ENCODE measurements around the gene SMURF1.
"Not testable (repeated sequence)": the region's sequence is repeated elsewhere in the genome, so short reads cannot be mapped to it uniquely, and the experiment has no call there.

Gene SMURF1

DNA sequence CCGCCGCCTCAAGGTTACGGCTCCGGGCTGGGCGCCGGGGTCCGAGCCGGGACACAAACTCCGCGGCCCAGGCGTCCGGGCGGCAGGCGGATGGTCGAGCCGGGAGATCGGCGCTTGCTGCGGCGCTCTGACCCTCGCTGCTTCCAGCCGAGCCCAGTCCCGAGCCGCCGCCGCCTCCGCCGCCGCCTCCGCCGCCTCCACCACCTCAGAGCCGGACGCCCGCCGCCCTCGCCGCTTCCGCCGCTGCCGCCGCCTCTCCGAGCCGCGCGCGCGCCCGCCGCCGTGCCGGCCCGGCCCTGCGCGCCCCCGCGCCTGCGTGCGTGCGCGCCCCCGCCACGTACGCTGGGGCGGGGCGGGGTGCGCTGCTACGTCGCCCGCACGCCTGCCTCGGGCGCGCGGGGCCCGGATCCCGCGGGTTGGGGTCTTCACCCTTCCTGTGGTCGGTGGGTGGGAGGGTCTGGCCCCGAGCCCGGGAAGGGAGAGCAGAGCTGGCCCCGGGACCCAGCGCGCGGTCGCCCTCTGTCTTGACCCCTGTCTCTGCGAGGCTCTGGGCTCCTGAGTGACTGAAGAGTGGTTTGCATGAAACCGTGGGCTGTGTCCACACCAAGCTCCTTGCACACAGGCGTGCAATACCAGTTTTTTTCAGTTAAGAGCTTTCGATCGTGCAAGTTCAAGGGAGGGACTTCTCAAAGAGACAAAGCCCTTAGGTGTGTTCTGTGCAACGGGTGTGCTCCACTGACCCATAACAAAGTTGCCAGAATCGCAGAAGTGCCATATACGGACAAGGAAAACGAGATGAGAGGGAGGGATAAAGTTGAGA, at the start of gene SMURF1:
Gene SMURF1, minus strand, starts transcription at position 256 of the 820 bp plus-strand sequence. CDS start 328 bp downstream, outside the sequence.
- DNase-seq, result peak; percentile 83

DNA sequence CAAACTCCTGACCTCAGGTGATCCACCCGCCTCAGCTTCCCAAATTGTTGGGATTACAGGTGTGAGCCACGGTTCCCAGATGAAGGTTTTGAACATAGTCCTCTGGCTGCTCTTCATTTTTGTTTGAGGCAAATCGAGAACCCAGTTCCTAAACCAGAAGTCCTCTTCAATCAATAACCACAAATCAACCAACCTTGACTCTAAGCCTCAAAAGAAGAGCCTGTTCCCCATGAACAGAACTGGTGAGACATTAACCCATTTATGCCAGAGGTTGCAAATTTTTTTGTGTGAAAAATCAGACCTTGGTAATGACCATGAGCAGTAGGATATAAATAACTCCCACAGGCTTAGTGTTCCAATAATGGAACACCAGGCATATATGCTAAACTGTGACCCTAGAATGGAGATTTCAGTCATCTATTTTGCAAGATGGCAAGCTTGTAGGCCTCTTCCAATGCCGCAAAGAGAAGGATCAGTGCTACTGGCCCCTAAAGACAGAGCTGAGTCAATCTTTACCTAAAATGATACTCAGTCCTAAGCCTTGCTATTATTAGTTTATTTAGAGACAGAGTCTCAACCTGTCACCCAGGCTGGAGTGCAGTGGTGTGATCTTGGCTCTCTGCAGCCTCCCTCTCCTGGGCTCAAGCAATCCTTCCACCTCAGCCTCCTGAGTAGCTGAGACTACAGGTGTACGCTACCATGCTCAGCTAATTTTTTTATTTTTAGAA, 48.1 kb upstream of the SMURF1 start:
- no peak for DNase-seq

- no peak for DNase-seq
Measured at GRCh38 chr7:99190359-99191009, 46.6 kb upstream of the SMURF1 start.

DNA sequence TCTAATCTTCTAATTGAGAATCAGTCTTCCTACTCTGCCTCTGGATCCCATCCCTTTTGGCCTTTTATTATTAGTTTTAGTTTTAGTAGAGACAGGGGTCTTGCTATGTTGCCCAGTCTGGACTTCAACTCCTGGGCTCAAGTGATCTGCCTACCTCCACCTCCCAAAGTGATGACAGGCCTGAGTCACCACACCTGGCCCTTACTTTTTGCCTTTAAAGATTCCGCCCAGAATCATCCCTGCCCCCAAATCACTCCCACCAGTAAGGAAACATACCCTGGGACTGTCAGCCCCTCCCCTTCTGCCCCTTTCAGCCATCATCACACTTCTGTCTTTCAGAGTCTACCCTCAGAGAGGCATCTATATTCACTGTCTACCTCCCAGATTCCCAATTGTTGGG, 45.3 kb upstream of the SMURF1 start:
- DNase-seq, result no peak

DNA sequence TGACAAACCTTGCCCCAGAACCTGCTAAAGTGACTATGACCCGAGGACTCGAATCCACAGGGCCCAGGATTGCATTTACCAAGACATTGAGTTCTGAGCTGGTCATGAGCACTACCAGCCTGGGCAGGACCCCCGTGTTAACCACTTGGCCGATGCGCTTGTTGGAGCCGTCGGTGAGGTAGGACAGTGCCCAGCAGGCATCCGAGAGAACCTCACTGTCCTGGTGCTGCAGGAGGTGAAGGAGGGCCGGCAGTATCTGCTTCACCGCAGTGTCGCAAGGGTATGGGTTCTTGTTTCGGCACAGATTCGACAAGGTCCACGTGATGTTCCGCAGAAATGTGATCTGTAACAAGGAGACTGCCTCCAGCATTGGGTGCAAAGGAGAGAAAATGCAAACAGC, 44.3 kb upstream of the SMURF1 start:
- no peak for DNase-seq

DNA sequence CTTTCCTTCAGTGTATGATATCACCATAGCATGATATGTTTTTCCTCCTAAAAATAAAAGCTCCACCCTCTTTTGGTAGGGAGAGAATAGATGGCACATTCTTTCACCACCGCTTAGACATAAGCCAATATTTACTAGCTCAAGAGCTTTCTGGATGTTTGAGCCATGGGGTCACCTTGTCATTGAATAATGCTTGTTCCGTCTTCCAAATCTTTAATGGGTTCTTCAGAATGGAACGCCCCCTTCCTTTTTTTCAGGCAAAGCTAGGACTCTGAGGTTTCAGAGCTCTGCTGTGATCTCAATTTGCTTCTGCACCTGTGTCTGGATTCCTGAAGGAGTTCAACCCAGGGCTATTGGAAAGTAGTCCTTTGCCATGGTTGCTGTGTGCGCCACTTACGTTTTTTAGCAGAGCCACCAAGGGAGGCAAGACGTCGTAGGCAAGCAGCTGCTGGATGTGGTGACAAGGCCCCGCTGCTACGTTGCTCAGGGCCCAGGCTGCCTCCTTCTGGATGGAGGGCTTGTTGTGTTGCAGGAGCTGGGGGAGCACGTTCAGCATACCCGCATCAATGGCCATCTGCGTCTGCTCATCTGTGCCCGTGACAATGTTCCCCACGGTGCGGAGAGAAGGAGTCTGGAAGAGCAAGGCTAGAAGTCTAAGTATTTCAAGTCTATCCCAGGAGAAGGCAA, 40.8 kb upstream of the SMURF1 start:
- no peak for DNase-seq

DNA sequence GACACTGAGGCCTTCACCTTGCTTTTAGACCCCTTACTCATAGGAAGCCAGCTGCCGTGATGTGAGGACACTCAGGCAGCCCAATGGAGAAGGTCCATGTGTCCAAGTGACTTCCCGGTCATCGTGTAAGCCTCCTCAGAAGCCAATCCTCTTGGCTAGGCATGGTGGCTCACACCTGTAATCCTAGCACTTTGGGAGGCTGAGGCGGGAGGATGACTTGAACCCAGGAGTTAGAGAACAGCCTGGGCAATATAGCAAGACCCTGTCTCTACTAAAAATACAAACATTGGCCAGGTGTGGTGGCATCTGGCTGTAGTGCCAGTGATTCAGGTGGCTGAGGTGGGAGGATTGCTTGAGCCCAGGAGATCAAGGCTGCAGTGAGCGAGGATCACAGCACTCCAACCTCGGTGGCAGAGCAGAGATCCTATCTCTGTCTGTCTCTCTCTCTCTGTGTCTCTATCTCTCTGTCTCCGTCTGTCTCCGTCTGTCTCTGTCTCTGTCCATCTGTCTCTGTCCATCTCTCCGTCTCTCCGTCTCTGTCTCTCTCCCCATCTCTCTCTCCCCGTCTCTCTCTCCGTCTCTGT, 36.3 kb upstream of the SMURF1 start:
- no peak for DNase-seq

DNA sequence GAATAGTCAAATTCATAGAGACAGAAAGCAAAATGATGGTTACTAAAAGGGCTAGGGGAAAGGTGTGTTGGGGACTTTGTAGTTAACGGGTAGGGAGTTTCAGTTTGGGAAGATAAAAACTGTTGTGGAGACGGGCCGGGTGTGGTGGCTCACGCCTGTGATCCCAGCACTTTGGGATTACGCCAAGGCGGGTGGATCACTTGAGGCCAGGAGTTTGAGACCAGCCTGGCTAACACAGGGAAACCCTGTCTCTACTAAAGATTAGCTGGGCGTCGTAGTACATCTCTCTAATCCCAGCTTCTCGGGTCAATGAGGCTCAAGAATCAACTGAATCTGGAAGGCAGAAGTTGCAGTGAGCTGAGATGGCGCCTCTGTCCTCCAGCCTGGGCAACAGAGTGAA, 33.3 kb upstream of the SMURF1 start:
- DNase-seq, result no peak

DNA sequence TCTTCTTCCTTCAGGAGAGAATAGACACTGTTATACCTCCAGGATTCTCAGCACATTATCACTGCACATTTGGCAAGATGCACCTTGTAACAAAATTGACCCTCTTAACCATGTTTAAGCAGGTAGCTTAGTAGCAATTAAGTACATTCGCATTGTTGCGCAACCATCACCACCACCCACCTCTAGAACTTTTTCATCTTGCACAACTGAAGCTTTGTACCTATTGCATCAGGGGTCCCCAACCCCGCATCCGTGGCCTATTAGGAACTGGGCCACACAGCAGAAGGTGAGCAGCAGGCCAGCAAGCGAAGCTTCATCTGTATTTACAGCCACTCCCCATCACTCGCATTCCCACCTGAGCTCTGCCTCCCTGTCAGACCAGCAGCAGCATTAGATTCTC, 29.9 kb upstream of the SMURF1 start:
- no peak for DNase-seq

DNA sequence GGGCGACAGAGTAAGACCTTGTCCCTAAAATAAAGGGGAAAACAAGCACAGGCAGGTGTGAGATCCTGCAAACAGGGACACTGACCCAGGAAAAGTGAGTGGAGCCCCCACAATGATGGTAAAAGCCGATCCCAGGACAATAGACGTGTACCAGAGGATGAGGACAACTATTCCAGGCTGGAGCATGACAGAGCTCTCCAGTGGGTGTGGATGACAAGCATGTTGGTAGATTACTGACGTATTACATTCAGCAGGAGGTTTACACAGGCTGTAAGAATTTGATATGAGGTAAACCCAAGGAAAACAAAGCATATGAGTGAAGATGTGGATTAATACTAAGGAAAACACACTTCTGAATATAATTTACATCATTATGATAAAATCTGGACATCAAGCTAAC, 27.8 kb upstream of the SMURF1 start:
- no peak for DNase-seq

GRCh38 chr7:99170730-99171074, 26.8 kb upstream of the SMURF1 start:
- no peak for DNase-seq

DNA sequence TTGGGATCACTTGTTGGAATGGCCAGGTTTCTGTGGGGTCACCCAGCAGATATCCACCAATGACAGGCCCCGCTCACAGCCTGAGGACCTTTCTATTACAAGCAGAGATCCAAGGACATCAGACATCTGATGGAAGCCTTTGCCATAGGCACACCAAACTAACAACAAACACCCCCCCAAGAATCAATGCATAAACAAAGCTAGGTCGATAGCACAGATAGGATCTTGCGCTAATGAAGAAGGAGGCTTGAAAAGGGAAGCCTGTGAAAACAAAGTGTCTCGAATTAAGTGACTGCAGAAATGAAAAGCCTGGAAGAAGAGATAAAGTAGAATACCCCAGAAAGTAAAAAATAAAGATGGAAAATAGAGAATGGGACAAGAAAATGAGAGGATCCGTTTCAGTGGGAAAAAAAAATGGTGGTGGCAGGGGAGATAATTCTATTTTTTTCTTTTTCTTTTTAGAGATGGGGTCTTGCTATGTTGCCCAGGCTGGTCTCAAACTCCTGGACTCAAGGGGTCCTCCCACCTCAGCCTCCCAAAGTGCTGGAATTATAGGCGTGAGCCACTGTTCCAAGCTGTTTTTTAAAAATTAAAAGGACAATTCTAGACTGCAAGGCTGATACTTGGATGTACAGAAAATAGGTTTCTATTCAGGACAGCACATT, 26.3 kb upstream of the SMURF1 start:
- no peak for DNase-seq

- no peak for DNase-seq
Measured at GRCh38 chr7:99167072-99167471, 23.2 kb upstream of the SMURF1 start.

DNA sequence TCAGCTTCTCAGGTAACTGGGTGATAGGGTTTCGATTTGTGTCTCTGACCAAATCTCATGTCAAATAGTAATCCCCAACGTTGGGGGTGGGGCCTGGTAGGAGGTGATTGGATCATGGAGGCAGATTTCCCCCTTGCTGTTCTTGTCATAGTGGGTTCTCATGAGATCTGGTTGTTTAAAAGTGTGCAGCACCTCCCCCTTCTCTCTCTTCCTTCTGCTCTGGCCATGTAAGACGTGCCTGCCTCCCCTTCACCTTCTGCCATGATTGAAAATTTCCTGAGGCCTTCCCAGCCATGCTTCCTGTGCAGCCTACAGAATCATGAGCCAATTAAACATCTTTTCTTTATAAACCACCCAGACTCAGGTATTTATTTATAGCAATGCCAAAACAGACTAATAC, 21.9 kb upstream of the SMURF1 start:
- DNase-seq, result no peak

DNA sequence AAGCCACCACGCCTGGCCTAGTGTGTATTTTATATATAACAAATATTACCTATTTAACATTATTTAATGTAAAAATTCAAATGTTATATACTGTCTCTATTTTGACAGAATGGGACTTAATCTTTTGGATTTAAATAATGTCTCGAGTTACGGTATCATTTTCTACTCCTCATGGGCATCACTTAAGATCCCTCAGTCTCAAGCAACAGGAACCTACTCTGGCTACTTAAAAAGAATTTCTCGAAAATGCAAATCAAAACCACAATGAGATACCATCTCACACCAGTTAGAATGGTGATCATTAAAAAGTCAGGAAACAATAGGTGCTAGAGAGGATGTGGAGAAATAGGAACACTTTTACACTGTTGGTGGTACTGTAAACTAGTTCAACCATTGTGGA, 19.8 kb upstream of the SMURF1 start:
- DNase-seq, result not testable (repeated sequence)

DNA sequence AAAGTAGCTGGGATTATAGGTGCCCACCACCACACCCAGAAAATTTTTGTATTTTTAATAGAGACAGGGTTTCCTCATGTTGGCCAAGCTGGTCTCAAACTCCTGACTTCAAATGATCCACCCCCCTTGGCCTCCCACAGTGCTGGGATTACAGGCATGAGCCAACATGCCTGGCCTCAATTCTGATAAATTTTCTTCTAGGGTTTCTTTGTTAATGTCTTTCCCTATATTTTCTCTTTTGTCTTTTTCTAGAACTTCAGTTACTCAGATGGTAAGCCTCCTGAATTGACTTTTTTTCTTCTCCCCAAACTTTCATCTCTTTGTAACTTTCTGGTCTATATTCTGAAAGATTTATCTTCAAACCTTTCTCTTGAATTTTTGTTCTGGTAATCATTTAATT, 12.7 kb upstream of the SMURF1 start:
- DNase-seq, result no peak

- no peak for DNase-seq
Measured at GRCh38 chr7:99155211-99155610, 11.3 kb upstream of the SMURF1 start.

- DNase-seq, result no peak
Measured at GRCh38 chr7:99146979-99147378, 3.1 kb upstream of the SMURF1 start.

DNA sequence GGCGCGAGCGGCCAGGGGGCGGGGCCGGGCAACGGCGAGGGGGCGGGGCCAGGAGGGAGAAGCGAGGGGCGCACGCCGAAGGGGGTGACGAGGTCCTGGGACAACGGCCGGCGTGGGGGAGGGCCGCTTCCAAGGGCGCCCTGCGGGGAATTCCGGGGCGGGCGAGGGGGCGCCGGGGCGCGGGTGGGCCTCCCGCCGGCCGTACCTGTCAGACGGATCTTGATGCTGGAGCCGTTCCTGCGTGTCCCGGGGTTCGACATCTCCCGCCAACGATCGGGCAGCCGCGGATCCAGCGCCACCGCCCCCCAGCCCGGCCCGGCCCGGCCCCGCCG, 421 bp downstream of the SMURF1 start:
- no peak for DNase-seq

DNA sequence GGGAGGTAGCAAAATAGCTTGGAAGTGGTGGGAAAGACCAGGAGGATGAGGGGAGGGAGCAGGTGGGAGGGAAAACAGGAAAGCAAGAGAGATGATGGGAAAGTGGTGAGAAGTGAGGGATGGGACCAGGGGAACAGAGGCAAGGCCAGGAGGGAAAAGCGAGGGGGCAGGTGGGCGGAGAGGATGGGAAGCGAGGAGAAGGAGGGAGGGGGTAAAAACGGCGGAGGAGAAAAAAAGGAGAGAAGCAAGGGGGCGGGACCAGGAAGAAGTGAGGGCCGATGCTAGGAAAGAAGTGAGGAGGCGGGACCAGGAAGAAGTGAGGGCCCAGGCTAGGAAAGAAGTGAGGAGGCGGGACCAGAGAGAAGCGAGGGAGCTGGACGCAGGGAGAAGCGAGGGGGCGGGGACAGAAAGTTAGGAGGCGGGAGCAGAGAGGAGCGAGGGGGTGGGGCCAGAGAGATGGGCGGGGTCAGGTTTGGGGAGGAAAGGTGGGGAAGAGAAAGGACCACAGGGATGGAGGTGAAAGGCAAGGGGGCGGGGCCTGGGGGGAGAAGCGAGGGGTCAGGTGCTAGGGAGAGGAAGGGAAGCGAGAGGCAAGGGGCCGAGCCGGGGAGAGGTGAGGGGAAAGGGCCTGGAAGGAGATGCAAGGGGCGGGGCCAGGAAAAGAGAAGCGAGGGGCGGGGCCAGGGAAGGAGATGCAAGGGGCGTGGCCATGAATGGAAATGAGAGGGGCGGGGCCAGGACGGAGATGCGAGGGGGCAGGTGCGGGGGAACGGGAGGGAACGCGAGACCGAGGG, 984 bp downstream of the SMURF1 start:
- peak; percentile 87 for DNase-seq

DNA sequence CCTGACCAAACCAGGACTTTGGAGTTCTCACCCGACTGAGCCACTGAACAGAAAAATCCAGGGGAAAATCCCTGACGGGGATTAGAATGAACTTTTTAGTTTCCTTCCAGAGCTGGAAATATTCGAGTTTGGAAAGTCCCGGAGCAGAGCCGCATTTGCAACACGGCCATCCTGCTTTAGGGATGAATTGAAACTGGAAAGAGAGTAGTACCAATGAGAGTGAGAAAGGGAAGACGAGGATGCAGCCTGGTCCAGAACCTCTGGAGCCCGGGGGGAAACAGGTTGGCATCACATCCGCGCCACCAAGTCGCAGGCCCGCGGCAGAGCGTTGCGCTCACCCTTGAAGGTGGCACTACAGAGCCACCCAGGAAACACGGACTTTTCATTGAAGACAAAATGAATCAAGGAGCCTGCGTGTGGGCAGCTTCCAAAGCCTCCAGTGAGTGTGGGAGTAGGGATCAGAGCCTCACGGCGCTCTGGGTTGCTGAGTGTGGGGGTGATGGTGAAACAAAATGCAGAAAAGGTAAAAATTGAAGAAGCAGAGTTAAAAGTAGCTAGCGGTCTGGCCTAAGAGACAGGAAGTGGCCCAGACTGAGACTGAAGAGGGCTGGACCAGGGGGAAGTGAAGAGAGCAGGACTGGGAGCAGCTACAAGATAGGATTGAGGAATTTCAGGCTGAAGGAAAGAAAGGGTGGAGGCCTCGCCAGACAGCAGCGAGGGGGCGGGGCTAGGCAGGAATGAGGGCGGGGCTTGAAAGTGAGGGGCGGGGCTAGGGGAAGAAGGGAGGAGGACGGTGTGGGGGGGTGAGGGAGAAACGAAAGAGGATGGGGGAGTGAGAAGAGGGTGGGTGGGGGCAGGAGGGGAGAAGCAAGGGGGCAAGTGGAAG, 1.8 kb downstream of the SMURF1 start:
- peak; percentile 45 for DNase-seq

Data from activated CD4-positive, CD25-positive, alpha-beta regulatory T cell treated with anti-CD3 and anti-CD28 coated beads, Interleukin-2, amount 50 U/mL, for 72 hours (primary cell).